DMS 273 treated with DMSO at 0.1 percent for 48 hours (cell line): ENCODE measurements around the gene ARHGAP26.

Experiments
- DNase-seq: peaks from one replicate; lab custom pipeline; 2025; lab: John Stamatoyannopoulos, UW

Gene ARHGAP26

DNA sequence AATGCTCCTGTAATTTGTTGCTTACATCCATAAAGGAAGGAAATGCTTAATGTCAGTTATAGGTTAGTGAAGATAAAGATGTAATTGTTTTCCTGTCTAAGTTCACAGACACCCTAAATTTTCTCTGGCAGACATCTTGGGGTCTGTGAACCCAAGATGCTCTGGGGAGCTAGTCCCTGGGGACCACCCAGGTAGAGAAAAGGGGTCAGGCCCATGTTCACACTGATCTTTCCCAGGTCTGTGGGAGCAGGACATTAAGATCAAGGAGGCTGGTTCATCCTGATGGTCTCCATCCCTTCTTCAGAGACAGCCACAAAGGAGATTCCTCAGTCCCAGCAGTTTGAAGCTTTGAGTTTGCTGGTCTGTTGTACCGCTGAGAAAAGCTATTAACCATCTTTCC lies 267.5 kb downstream of the ARHGAP26 start:
- no peak for DNase-seq

DNA sequence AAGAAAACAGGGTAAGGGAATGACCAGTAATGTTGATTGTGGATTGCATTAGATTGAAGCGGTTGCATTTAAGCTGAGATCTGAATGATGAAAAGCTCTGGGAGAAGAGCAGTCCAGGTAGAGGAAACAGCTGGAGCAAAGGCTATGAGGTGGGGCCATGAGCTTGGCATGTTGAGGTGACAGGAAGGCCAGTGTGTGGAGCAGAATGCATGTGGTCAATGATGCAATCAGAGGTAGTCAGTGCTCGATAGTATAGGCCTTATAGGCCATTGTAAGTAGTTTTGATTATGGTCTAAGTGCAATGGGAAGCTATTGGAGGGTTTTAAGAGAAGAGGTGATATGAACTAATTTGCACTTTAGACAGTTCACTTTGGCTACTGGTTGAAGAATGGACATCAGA lies 270.4 kb downstream of the ARHGAP26 start:
- DNase-seq, result no peak

DNA sequence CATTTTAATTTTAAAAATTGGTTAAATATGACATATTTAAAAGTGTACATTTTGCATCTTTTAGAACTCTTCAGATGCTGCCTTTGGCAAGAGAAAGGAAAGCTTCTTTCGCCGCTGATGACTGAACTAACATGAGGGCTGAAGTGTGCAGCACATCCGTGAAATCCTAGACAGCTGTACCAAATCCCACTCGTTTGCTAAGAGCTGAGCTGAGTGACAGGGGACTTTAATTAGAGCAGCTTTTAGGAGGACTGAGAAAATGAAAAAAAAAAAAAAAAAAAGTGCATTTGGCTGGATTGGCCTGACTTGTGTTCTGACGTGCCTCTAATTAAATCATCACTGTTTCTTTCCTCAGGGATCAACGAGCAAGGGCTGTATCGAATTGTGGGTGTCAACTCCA lies 271.3 kb downstream of the ARHGAP26 start:
- DNase-seq, result no peak

DNA sequence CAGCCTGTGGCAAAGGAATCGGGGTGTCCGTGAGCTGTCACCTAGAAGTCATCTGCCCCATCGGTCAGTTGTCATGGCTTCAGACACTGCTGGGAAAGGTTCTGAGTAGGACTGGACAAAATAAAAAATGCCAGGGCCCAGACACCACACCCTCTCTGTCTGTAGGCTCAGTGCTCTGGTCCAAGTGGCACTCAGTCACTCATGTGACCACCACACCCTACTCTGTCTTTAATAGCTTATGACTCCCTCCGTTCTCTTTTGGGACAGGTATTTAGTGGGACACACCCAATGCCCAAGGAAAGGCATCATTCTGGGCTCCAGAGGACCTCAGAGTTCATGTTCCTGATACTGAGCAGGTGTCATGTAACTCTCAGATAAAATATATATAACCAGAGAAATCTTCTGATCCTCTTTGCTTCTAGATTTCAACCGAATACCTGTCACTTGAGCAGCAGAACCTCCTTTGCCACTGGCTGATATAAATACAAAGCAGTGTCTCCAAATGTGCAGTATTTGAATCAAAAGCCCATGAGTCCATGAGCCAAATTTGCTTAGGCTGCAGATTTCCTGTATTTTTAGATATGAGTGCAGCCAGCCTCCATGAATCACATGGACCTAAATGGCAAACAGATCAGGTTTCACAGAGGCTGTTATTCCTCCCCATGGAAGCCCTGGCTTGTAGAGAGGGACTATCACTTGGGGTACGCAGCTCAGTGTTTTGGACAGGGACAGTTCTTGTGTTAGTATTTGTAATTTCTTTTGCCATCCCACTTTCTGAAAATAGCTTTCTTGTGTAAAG lies 272.0 kb downstream of the ARHGAP26 start:
- peak; percentile 40 for DNase-seq

DNA sequence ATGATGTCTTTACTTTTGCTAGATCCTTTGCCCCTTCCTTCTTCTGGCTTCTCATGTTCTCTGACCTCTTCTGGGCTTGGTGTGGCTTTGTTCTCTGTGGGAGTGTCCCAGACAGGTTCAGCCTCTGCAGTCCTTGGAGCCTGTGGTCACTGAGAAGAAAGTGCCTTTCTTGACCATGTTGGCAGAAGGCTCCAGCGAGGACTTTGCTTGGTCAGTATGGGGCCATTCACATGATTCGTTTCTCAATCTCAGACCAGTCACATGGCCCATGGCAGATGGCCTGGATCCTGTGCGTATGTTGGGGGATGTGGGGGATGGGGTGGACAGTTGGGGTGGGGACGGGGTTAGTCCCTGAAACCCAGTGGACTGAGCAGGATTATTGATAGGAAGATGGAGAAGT lies 274.1 kb downstream of the ARHGAP26 start:
- no peak for DNase-seq

DNA sequence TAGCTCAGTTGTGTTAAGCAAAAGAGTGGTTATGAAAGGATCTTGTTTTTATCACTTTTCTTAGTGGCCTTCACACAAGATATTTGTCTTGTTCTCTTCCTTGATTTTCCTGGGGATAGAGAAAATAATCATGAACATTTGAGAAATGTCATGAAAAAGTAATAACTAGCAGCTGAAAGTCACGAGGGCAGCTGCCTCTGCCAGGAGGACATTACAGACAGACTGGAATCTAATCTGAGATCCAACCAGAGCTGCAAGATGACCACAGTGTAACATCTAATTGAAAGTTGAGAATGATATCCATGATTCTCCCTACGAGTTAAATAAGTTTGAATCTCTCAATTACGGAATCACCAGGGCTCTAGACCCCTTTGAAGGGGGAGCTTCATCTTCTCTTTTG lies 274.9 kb downstream of the ARHGAP26 start:
- no peak for DNase-seq

DNA sequence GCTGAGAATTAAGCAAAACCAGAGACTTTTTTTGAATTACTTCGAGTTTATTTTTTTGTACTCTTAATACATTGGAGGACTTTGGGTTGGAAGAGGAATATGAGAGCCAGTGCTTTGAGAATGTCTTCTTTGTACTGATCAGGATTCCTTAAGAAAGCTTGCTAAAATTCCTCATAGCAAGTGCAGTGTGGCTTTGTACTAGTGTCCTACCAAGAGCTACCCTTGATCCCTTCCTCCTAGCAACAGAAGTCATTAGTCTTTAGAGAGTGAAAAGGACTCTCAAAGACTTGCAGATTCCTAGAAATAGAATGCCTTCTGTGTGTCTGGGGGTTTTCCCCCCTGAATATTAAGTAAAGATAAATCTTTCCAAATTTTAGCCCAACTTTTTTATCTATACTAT lies 276.1 kb downstream of the ARHGAP26 start:
- no peak for DNase-seq

DNA sequence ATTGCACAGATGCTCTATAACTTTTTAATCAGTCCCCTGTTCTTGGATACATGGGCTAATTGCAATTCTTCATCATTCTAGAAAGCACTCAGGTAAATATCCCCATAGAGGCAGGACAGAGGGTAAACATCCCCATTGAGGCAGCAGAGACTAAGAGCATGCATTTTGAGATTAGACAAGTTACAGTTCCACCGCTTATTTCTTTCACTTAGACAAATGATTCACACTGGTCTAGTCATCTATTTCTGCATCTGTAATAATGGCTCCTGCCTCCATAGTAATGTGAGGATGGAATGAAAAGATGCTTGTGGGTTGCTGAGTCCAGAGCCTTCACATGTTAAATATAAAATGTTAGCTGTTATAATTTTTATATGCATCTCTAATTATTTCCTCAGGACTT lies 276.9 kb downstream of the ARHGAP26 start:
- DNase-seq, result no peak

DNA sequence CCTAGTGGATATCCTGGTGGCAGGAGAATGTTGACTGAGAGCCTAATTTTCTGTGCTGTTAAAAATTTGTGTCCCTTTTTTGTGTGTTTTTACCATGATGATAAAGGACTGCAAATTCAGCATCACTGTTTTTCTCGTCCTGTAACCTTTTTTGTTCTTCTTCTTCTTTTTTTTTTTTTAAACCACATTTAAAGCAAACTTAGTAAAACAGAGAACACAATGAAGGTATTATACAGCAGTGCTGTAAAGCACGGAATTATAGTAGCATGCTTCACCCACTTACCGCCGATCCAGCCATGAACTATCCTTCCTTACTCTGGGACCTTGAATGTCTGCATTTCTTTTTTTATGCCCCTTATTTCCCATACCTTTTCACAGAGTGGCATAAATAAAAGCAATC lies 280.0 kb downstream of the ARHGAP26 start:
- DNase-seq, result no peak

DNA sequence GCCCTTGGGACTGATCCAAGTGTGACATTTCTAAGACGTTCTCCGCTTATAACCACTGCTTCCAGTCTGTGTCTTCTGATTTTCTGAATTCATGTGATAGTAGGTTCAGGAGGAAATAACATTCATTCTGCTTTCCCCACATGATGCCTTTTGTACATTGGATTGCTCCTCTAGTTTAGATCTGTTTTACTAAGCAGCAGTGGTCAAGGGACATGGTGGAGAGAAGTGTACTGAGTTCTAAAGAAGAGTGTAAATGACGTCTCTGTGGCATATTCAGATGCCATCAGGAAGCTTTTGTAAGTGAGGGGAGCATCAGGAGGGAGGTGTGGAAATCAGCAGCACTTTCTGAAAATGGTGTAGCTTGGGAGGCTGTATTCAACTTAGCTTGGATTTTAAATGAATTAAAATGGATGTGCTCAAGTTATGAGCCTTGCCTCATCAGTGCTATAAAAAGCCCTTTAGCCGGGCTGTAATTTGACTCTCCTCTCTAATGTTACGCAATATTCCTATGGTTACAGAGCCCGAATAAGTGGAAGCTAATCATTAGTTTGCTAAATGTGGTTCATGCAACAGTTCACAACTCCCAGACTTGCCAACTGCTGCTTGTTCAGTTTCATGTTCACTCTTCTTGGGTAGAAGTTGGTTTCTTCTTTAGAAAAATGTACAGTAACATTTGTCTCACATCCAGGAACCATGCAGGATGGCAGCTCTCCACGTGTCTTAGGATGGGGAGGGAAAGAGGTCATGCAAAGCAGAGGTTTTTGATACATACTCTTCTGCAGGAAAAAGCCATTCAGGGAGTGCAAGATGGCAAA lies 281.3 kb downstream of the ARHGAP26 start:
- peak; percentile 55 for DNase-seq

DNA sequence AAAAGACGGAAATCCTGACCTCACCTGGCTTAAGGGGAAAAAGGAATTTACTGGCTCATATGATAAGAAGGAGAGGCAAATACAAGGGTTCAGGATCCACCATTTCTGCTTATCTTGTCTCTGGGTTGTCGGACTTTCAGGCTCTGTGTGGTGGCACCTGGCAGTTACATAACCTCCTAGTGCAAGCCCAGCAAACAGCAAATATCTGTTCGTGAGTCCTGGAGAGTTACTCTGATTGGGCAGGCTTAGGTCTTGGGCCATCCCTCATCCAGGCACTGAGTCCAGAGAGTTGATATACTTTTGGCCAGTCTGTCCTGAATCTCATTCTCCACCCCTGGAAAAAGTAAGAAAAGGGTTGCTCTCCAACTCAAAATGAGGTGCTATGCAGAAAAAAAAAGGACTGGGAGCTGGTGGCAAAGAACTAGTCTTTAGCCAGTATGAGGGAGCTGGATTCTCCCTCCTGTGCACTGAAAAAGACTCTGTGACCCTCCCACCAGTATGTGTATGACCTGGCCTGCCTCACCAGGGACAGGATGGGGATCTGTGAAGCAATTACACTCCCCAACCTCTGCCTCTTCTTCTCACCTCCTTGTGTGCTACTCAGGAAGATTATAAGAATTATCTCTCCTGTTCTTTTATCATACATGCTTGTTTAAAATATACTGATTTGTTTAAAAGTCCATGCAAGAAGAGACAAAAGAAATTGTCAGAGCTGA lies 282.9 kb downstream of the ARHGAP26 start:
- DNase-seq, result no peak

DNA sequence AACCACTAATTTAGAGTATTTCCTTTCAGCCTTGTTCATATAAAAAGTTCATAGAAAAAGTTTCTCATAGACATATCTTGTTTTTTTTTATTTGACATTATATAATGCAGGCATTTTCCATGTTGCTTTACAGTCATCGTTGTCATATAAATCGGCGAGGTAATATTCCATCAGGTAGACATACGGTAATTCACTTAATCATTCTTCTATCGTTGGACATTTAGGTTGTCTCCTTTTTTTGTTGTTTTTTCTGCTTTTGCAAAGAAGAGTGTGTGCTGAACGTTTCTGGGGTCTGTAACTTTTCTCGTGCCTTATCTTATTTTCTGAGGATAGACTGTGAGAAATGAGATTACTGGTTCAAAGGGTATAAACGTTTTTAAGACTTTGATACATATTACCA lies 283.6 kb downstream of the ARHGAP26 start:
- DNase-seq, result no peak

DNA sequence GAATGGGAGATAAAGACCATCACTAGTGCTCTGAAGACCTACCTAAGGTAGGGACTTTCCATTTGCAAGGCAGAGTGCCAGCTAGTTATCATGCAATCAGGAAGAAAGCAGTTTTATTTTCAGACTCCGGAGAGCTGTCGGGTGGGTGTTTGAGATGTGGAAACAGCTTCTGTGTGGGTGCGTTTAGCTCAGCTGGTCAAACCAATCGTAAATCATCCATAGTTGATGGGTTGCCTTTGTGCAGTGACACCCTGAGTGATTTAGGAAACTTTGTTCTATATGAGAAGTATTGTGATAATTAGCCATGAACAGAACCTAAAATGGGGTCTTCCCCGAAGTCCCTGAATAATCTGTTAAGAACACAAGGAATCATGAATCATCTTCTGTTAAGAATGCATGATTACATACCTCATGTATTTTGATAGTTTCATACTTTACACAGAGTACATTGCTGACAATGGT lies 284.3 kb downstream of the ARHGAP26 start:
- no peak for DNase-seq

DNA sequence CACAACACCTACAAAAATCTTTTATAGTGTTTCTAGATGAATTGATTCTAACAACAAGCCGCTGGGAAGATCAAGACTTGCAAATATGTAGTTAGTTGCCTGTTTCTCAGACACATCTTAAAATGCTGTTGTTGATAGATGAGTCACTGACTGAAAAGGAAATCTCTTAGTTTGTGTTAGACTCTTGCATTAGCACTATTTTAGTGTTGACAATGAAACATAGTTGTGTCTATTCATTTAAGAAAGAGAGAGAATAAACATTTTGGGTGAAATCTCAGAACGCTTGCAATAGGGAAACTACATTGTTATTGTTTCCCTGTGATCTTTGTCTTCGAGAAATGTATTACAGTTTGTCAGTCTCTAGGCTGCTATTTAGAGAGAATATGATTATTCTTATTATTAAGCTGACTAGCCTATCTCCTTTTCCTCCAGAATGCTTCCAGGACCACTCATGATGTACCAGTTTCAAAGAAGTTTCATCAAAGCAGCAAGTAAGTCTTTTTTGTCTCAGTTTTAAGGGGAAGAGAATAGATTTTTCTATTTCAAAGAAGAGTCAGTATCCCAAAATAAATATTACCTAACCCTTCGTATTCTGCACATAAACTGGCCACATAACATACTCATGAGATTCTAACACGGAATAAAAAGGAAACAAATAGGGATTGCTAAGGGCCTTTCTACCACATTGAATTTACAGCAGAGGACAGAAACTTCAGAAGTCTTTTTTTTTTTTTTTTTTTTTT lies 285.6 kb downstream of the ARHGAP26 start:
- DNase-seq, result no peak

DNA sequence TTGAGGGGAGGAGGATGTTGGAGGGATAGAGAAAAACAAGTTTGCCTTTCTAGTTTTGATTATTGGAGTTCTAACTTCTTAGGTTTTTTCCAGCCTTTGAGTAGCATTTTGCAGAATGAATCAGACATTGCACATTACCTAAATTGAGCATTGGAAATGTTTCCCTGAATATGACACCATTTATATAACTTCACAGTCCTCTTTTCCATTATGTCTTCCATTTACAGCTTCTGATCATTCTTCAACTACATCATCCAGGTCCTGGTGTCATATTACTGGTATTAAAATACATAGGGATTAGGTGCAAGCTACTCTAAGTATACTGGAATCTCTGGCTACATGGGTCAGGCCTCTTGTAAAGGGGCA lies 286.1 kb downstream of the ARHGAP26 start:
- DNase-seq, result no peak

DNA sequence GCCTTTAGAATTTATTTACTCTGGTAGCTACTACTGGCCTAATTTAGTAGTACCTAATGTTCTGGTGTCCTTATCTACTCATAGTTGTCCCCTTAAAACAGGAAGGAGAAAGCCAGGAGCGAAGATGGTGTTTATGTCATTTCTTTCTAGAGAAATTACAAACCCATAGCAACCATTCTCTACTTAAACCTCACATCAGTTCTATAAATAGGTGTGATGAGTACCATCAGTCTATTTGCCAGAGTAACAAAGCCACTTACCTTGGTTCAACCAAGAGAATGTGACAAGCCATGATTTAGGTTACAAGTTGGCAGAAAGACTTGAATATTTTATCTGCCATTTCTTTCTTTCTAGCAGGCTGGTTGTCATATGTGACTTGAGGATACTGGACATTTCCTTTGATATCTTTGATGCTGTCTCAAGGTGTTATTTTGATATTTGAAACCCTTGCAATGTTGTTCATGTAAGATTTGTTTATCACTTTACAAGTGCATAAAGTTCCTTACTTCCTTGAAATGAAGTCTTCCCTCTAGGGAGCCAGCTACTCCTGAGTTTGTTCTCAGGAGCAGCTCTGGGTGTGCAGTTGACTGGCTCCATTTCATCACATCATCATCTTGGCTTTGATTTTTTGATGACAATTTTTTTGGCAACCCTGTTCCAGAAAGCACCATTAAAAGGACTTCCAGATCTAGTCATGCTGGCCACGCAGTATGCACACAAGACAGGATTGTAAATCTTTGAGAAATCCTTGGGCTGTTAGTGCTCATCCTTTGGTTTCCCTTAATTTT lies 286.8 kb downstream of the ARHGAP26 start:
- no peak for DNase-seq

DNA sequence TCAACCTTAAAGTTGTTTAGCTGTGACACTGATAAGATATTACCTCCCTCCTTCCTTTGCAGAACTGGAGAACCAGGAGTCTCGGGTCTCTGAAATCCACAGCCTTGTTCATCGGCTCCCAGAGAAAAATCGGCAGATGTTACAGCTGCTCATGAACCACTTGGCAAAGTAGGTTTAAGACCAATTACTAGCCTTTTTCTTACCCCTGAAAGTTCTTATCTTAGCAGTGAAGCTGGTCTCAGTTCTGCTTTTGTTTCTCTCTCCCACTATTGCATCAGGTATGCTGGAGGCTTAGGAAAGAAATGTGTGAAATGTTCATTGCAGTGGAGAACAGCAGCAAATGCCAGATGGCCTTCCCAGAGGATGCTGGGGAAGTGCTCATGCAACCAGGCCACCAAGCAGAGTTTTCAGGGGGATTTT lies 287.4 kb downstream of the ARHGAP26 start:
- no peak for DNase-seq

DNA sequence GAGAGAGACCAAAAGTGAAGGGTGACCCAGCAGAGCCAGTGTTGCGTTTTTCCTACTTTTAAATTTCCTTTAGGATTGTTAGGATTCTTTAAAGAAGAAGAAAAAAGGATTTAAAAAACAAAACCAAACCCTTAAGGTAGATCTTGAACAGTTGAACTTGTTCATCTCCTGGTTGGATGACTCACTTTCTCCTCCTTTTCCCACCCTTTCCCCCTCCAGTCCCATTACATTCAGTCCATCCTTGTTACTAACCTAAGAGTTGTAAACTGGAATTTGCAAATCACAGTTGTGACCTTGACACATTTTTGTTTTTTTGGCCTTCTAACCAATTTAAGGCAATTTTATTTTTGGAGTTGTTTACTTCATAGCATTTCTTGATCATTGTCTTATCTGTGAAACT lies 289.2 kb downstream of the ARHGAP26 start:
- DNase-seq, result no peak

DNA sequence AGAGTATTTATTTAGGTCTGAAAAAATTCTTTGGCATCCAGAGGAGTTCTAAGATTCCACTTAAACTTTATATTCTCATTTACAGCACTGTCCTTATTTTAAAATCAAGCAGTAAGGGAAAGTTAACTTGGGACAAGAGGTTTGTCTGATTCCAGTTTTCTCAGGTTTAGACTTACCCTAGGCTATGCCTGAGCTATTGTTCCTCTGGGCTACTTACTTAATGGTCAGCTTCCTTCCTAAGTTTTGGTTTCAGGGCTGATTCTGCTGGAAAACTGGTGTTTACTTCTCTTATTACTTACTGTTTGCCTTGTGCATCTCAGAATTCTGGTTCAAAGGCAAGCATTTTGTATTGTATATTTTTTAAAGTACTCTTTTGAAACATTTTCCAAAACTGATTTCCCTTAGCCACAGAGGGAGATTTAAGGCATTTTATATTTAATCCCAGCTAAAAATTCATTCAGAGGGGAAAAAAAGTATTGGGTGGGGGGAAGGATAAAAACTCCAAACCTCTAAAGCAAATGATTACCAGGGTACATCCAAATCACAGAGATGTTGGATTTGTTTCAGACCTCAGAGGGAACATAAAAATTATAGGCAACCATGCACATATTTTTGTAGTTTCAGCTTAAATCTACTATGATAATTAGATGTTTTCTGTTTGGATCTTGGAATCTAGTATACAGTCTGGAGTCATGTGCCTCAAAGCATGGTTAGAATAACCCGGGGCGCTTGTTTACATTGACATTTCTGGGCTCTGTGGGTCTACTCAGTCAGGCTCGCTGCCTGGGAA lies 290.0 kb downstream of the ARHGAP26 start:
- DNase-seq, result no peak

DNA sequence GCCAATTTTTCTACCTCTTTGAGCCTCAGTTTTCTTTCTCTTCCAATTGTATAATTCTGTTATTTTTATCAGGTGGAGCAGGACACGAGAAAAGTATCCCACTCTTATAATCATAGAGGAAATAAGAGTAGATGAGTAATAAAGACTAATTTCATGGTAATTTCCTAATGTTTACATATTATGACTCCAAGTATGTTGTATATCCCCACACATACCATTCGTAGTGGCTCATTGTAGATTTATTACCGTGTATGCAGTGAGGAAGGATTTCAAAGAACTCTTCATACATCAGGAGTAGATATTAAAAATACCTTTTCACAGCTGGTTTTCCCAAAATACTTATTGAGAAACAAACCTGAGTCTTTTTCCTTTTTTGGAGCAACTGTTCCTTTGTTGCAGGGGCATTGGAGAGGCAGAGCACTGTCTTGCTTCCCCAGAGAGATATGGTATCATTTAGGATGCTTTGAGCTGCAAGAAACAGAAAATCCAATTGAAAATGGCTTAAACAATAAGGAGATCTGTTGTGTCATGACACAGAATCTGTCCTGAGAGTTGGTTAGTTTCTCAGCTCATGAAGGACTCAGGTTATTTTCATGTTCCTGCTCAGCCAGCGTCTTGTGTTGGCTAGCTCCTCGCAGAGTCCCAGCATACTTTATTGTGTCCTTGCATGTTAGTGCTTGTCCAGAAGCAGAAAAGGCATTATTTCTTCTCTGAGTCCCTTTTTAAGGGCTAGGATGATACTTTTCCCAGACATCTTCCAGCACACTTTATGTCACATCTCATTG lies 291.2 kb downstream of the ARHGAP26 start:
- DNase-seq, result no peak
